H1 (cell line): ENCODE measurements around the gene FMNL2. TPM values are rescaled to one million over a fixed set of nuclear protein-coding genes. Genes with fewer than 3 reads are reported as not detected.

Experiments used
- CTCF ChIA-PET: fragments of 300-600 bp; sonication (Branson Sonifier 250); formaldehyde crosslinking; loops from one replicate; lab custom pipeline; 2021; ENCODE audit not compliant: partially characterized antibody; lab: Charles Lee
- POLR2A ChIA-PET: fragments of 300-600 bp; sonication (Branson Sonifier 250); formaldehyde crosslinking; loops from one replicate; lab custom pipeline; 2021; ENCODE audit warnings: inconsistent platforms; ENCODE audit not compliant: partially characterized antibody; lab: Charles Lee
- DNase-seq, 2 experiments: peaks; one replicate each; pipeline versions ENCODE4 v3.0.0 to v3.0.0-alpha.2; 2010 to 2022; ENCODE audit warnings: low spot score in 2 of 2, low read depth in 1 of 2, mixed read lengths in 1 of 2
- FAIRE-seq: peaks from 2 replicates; lab custom pipeline; 2011; peaks lifted over from hg19 to GRCh38; lab: Jason Lieb, UNC
- H2AFZ ChIP-seq: 2 replicates; pipeline ENCODE4 v1.8.1; 2012; ENCODE audit warnings: low read length, inconsistent platforms
- H2AK5ac ChIP-seq: 2 replicates; pipeline ENCODE4 v1.6.1; 2013; ENCODE audit warnings: low read depth, low read length
- H2BK120ac ChIP-seq: replicated peaks from 2 replicates; pipeline ENCODE3; 2013; ENCODE audit warnings: low read depth, low read length, inconsistent platforms
- H2BK12ac ChIP-seq: 2 replicates; pipeline ENCODE4 v1.6.1; 2013; ENCODE audit warnings: low read depth, low read length
- H2BK15ac ChIP-seq: 2 replicates; pipeline ENCODE4 v1.6.1; 2013; ENCODE audit warnings: low read length
- H2BK20ac ChIP-seq: 2 replicates; pipeline ENCODE4 v1.6.1; 2013; ENCODE audit warnings: low read length
- H2BK5ac ChIP-seq: 2 replicates; pipeline ENCODE4 v1.6.1; 2013; ENCODE audit warnings: low read depth, low read length
- H3K14ac ChIP-seq: 2 replicates; pipeline ENCODE4 v1.6.1; 2013; ENCODE audit warnings: inconsistent platforms; ENCODE audit not compliant: insufficient read length
- H3K18ac ChIP-seq: 2 replicates; pipeline ENCODE4 v1.6.1; 2013; ENCODE audit warnings: low read length; ENCODE audit errors: extremely low read depth
- H3K23ac ChIP-seq: 2 replicates; pipeline ENCODE4 v1.6.1; 2013; ENCODE audit warnings: inconsistent platforms; ENCODE audit not compliant: insufficient read length
- H3K23me2 ChIP-seq: 2 replicates; pipeline ENCODE4 v1.6.1; 2013; ENCODE audit warnings: low read depth, low read length
- H3K27ac ChIP-seq: 2 replicates; pipeline ENCODE4 v1.6.1; 2011; ENCODE audit warnings: low read depth, low read length, inconsistent platforms
- H3K27me3 ChIP-seq, 4 experiments: replicated peaks in 1 of 4; 1 replicate in 1 of 4; 2 replicates in 3 of 4; pipeline versions ENCODE4 v1.6.1 to v1.8.1; 2011 to 2013; ENCODE audit warnings: low read length in 3 of 4, mild to moderate bottlenecking in 3 of 4, inconsistent platforms in 2 of 4, mixed read lengths in 2 of 4, moderate library complexity in 1 of 4; ENCODE audit not compliant: control insufficient read depth in 3 of 4, insufficient read depth in 3 of 4; ENCODE audit errors: extremely low read depth in 1 of 4
- H3K36me3 ChIP-seq, 4 experiments: 2 replicates each; pipeline versions ENCODE4 v1.6.1 to v1.8.1; 2011 to 2013; ENCODE audit warnings: mild to moderate bottlenecking in 4 of 4, low read length in 3 of 4, moderate library complexity in 2 of 4, control low read depth in 1 of 4, inconsistent platforms in 1 of 4; ENCODE audit not compliant: insufficient read depth in 4 of 4, control insufficient read depth in 2 of 4
- H3K4ac ChIP-seq: replicated peaks from 2 replicates; pipeline ENCODE3; 2013; ENCODE audit warnings: low read length, low read depth, mixed read lengths, inconsistent platforms; ENCODE audit not compliant: insufficient read length
- H3K4me1 ChIP-seq, 4 experiments: replicated peaks in 1 of 4; 1 replicate in 1 of 4; 2 replicates in 3 of 4; pipeline versions ENCODE4 v1.6.1 to v1.8.1; 2011 to 2013; ENCODE audit warnings: low read length in 3 of 4, inconsistent platforms in 2 of 4, mixed read lengths in 1 of 4; ENCODE audit not compliant: insufficient read depth in 4 of 4, control insufficient read depth in 3 of 4
- H3K4me2 ChIP-seq, 2 experiments: 2 replicates each; pipeline versions ENCODE4 v1.6.1 to v1.8.1; 2011 to 2013; ENCODE audit warnings: low read depth in 2 of 2, low read length in 2 of 2, control low read depth in 1 of 2, inconsistent platforms in 1 of 2, mild to moderate bottlenecking in 1 of 2; ENCODE audit not compliant: insufficient read depth in 1 of 2
- H3K4me3 ChIP-seq, 4 experiments: fragments of 200-600, 300-600 bp in 1 of 4; sonication (generic), shearing (Covaris generic), sonication (Bioruptor Twin) in 1 of 4; 2 replicates each; pipeline versions ENCODE4 v1.5.1 to v1.8.1; 2011 to 2016; ENCODE audit warnings: low read length in 4 of 4, low read depth in 3 of 4, control low read depth in 2 of 4, inconsistent platforms in 2 of 4, mild to moderate bottlenecking in 2 of 4, mixed read lengths in 1 of 4, moderate library complexity in 1 of 4; ENCODE audit not compliant: insufficient read depth in 2 of 4; ENCODE audit errors: extremely low read depth in 1 of 4
- H3K56ac ChIP-seq: replicated peaks from 2 replicates; pipeline ENCODE3; 2013; ENCODE audit warnings: low read depth, mild to moderate bottlenecking, mixed read lengths, low read length, inconsistent platforms; ENCODE audit not compliant: insufficient read length
- H3K79me1 ChIP-seq: 2 replicates; pipeline ENCODE4 v1.6.1; 2013; ENCODE audit warnings: low read depth, low read length, control low read depth
- H3K79me2 ChIP-seq, 2 experiments: 2 replicates each; pipeline versions ENCODE4 v1.6.1 to v1.8.1; 2012 to 2013; ENCODE audit warnings: low read length in 2 of 2, mild to moderate bottlenecking in 2 of 2, inconsistent platforms in 1 of 2; ENCODE audit not compliant: insufficient read depth in 2 of 2, control insufficient read depth in 1 of 2
- H3K9ac ChIP-seq, 4 experiments: replicated peaks in 1 of 4; 1 replicate in 1 of 4; 2 replicates in 3 of 4; pipeline versions ENCODE4 v1.6.1 to v1.8.1; 2011 to 2013; ENCODE audit warnings: low read depth in 3 of 4, low read length in 3 of 4, control low read depth in 2 of 4, mild to moderate bottlenecking in 2 of 4, moderate library complexity in 2 of 4, inconsistent platforms in 1 of 4; ENCODE audit errors: extremely low read depth in 1 of 4
- H3K9me3 ChIP-seq, 2 experiments: 2 replicates each; pipeline versions ENCODE4 v1.6.1 to v1.8.1; 2012 to 2013; ENCODE audit warnings: mild to moderate bottlenecking in 2 of 2, moderate library complexity in 2 of 2, control low read depth in 1 of 2, inconsistent platforms in 1 of 2, low read depth in 1 of 2, low read length in 1 of 2, mixed read lengths in 1 of 2; ENCODE audit not compliant: insufficient read depth in 2 of 2
- H4K20me1 ChIP-seq, 2 experiments: replicated peaks in 1 of 2; 2 replicates each; pipeline versions ENCODE3 to v1.8.1; 2011 to 2013; ENCODE audit warnings: inconsistent platforms in 2 of 2, low read length in 2 of 2, mild to moderate bottlenecking in 1 of 2; ENCODE audit not compliant: insufficient read depth in 2 of 2, control insufficient read depth in 1 of 2
- H4K5ac ChIP-seq: 2 replicates; pipeline ENCODE4 v1.6.1; 2013; ENCODE audit warnings: low read length, low read depth, mixed read lengths, inconsistent platforms; ENCODE audit not compliant: insufficient read length
- H4K8ac ChIP-seq: 2 replicates; pipeline ENCODE4 v1.8.0; 2013; ENCODE audit warnings: mild to moderate bottlenecking, moderate library complexity, low read length, inconsistent platforms; ENCODE audit not compliant: insufficient read depth; ENCODE audit errors: extremely low read depth
- H4K91ac ChIP-seq: replicated peaks from 2 replicates; pipeline ENCODE3; 2013; ENCODE audit warnings: low read length, mixed read lengths, inconsistent platforms; ENCODE audit not compliant: insufficient read length
- ASH2L ChIP-seq: fragments of 200-600, 300-600 bp; sonication (generic); IDR thresholded peaks from one replicate; pipeline ENCODE4 v1.7.1; 2017; ENCODE audit warnings: low read length
- CBX5 ChIP-seq: fragments of 300-800, 300-1000 bp; sonication (generic); IDR thresholded peaks from 2 replicates; pipeline ENCODE4 v1.7.1; 2016; ENCODE audit warnings: antibody characterized with exemption, low read length, low read depth
- CREB1 ChIP-seq: IDR thresholded peaks from 2 replicates; pipeline ENCODE4 v1.6.1; 2012; ENCODE audit warnings: inconsistent platforms
- GTF2F1 ChIP-seq: IDR thresholded peaks from 2 replicates; pipeline ENCODE4 v1.6.1; 2012; ENCODE audit warnings: low read depth, low read length, improper control_type of control experiment, borderline replicate concordance
- POLR2AphosphoS5 ChIP-seq: IDR thresholded peaks from 2 replicates; pipeline ENCODE4 v1.6.1; 2011; ENCODE audit warnings: low read depth, low read length
- RFX5 ChIP-seq: IDR thresholded peaks from 2 replicates; pipeline ENCODE4 v1.6.1; 2011; ENCODE audit warnings: low read depth, low read length, improper control_type of control experiment, borderline replicate concordance
- SIRT6 ChIP-seq: IDR thresholded peaks from one replicate; pipeline ENCODE4 v1.7.1; 2012; ENCODE audit warnings: low read length, inconsistent platforms
- TBP ChIP-seq: IDR thresholded peaks from 2 replicates; pipeline ENCODE4 v1.6.1; 2011; ENCODE audit warnings: low read depth, low read length, improper control_type of control experiment
- whole genome bisulfite sequencing, 2 experiments: shearing (Covaris generic) in 1 of 2; methylation state at CpG; one replicate each; pipeline versions ENCODE4 v1.1.6 to v1.1.7; 2013 to 2015; ENCODE audit warnings: low lambda C conversion rate in 2 of 2, mixed read lengths in 2 of 2, inconsistent platforms in 1 of 2, low coverage in 1 of 2, missing lambda C conversion rate in 1 of 2; ENCODE audit not compliant: insufficient replicate concordance in 2 of 2, insufficient coverage in 1 of 2, insufficient read length in 1 of 2; ENCODE audit errors: extremely low coverage in 1 of 2, missing lambda C conversion rate in 1 of 2; 5-methylcytosine and 5-hydroxymethylcytosine counted together
- polyA plus RNA-seq, 7 experiments: library from polyadenylated mRNA; depleted of rRNA in 3 of 7; stranded (reverse) in 5 of 7; unstranded in 2 of 7; fragments of >200 nt in 5 of 7; fragments of 200-250 nt in 2 of 7; gene quantifications; 1 replicate in 5 of 7; 2 replicates in 1 of 7; 4 replicates in 1 of 7; pipeline versions ENCODE4 v1.2.1 to v1.2.3, GENCODE V29; 2011 to 2013; ENCODE audit warnings: missing spikeins in 2 of 7, mixed read lengths in 2 of 7
- total RNA-seq: library from RNA; stranded (reverse); fragmentation: NEBNext Ultra II Directional; extraction: Animal tissue kit (Norgen Biotek cat#: 25700); gene quantifications from 2 replicates; pipeline ENCODE4 v1.2.1, GENCODE V29; 2021

The FMNL2 gene
- total and polyA plus RNA-seq, 2 of the 8 experiments (the other 6 are each of a cell fraction or from before 2014, with no cell fraction given): 15.5 to 45.1 TPM

DNA sequence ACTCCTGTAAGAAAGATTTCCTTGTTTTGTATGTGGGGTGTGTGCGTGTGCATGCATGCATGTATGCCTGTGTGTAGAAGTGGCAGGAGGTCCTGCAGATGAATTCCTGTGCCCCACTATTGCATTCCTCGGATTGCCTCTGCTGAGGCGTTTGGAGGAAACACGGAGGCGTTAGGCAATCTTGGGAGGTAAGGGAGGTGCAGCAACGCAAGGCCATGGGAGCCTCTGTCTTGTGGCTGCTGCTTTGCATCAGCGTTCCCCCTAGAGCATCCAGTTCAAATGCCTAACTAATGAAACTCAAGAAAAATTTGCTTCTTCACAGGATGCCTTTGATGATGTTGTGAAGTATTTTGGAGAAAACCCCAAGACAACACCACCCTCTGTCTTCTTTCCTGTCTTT lies 302.3 kb downstream of the FMNL2 start:
- Histone ChIP-seq H3K4me3 (no peak overlapping the region), H2BK20ac (no peak overlapping the region), H2BK5ac (no peak overlapping the region), H3K4ac (no peak overlapping the region), H4K5ac (no peak overlapping the region), H2AK5ac (no peak overlapping the region), H3K79me1 (no peaks in the 10 kb centered on the region; the same call in 1 of the 2 replicates), H3K23ac (no peak overlapping the region), H3K9ac (no peak overlapping the region), H2BK12ac (no peak overlapping the region), H3K56ac (no peak overlapping the region), H3K14ac (no peak overlapping the region), H4K8ac (no peak overlapping the region), H2BK120ac (no peak overlapping the region), H3K79me2 (no peaks in the 10 kb centered on the region), H3K4me2 (no peak overlapping the region), H3K27me3 (no peaks in the 10 kb centered on the region), H4K20me1 (no peaks in the 10 kb centered on the region), H3K36me3 (peaks cover 12 to 53% (median 32%) of the 10 kb centered on the region in 4 experiments), H2BK15ac (no peak overlapping the region), H3K18ac (no peak overlapping the region), H3K4me1 (no peaks in the 10 kb centered on the region), H2AFZ (no peak overlapping the region), H4K91ac (no peak overlapping the region), H3K23me2 (no peaks in the 10 kb centered on the region), H3K9me3 (no peaks in the 10 kb centered on the region), H3K27ac (no peak overlapping the region)
- CTCF ChIA-PET: interaction anchor here (0.9 kb wide), 1 partner anchor 600 kb away, joined by 3 read pairs; no protein-coding TSS in a partner anchor
- 97% methylated on average over 7 of the region's 7 CpGs; no CpG with 5 or more reads in 1 of the 2 experiments for WGBS, 2 experiments
- POLR2A ChIA-PET: no interaction called here
- FAIRE-seq: no peak
- no peak for DNase-seq
- no peak for TF ChIP-seq SIRT6
- no peak for TF ChIP-seq CBX5
- no peak for TF ChIP-seq RFX5
- no peak for TF ChIP-seq ASH2L
- TF ChIP-seq CREB1: no peak
- no peak for TF ChIP-seq TBP
- TF ChIP-seq GTF2F1: no peak
- no peak for TF ChIP-seq POLR2AphosphoS5
